Karpas-422 (cell line): ENCODE measurements around the gene AP5Z1. TPM values are rescaled to one million over a fixed set of nuclear protein-coding genes. Genes with fewer than 3 reads are reported as not detected.

ENCODE experiments used
- DNase-seq: peaks from one replicate; pipeline ENCODE4 v3.0.0-alpha.2; 2015
- H2AFZ ChIP-seq: fragments of 200-600 bp; sonication (generic); 2 replicates; pipeline ENCODE4 v1.6.1; 2014; ENCODE audit warnings: antibody characterized with exemption, low read length, mixed read lengths
- H3K27ac ChIP-seq: fragments of 200-600 bp; sonication (generic); 2 replicates; pipeline ENCODE4 v1.5.1; 2014; ENCODE audit warnings: mild to moderate bottlenecking, low read length, moderate library complexity
- H3K27me3 ChIP-seq: fragments of 200-600 bp; sonication (generic); 2 replicates; pipeline ENCODE4 v1.6.1; 2014; ENCODE audit warnings: low read length, mixed read lengths
- H3K36me3 ChIP-seq: fragments of 200-600 bp; sonication (generic); 2 replicates; pipeline ENCODE4 v1.6.1; 2014; ENCODE audit warnings: low read length, mixed read lengths; ENCODE audit not compliant: insufficient read depth
- H3K4me1 ChIP-seq: fragments of 200-600 bp; sonication (generic); 2 replicates; pipeline ENCODE4 v1.6.1; 2014; ENCODE audit warnings: mild to moderate bottlenecking, low read length, mixed read lengths
- H3K4me2 ChIP-seq: fragments of 200-600 bp; sonication (generic); 2 replicates; pipeline ENCODE4 v1.6.1; 2014; ENCODE audit warnings: low read length, low read depth, mild to moderate bottlenecking; ENCODE audit not compliant: poor library complexity, severe bottlenecking
- H3K4me3 ChIP-seq: fragments of 200-600 bp; sonication (generic); 2 replicates; pipeline ENCODE4 v1.5.1; 2014; ENCODE audit warnings: mild to moderate bottlenecking, antibody characterized with exemption, low read length, mixed read lengths
- H3K79me2 ChIP-seq: fragments of 200-600 bp; sonication (generic); 2 replicates; pipeline ENCODE4 v1.6.1; 2014; ENCODE audit warnings: mild to moderate bottlenecking, low read length, mixed read lengths
- H3K9ac ChIP-seq: fragments of 200-600 bp; sonication (generic); 2 replicates; pipeline ENCODE4 v1.6.0; 2014; ENCODE audit warnings: low read length
- H3K9me2 ChIP-seq: fragments of 200-600 bp; sonication (generic), shearing (Covaris generic); replicated peaks from 2 replicates; pipeline ENCODE4 v1.6.0; 2014; ENCODE audit warnings: mild to moderate bottlenecking, low read length, moderate library complexity; ENCODE audit not compliant: insufficient read depth
- H3K9me3 ChIP-seq: fragments of 300-700, 200-600 bp; sonication (generic); 2 replicates; pipeline ENCODE4 v1.6.1; 2014; ENCODE audit warnings: low read length, mixed read lengths
- H4K20me1 ChIP-seq: fragments of 200-600 bp; sonication (generic); 2 replicates; pipeline ENCODE4 v1.6.1; 2014; ENCODE audit warnings: mild to moderate bottlenecking, antibody characterized with exemption, low read length, low read depth; ENCODE audit not compliant: insufficient read depth
- total RNA-seq: library from RNA; depleted of rRNA; stranded (reverse); fragments of >200 nt; shearing (Covaris generic); gene quantifications from 2 replicates; pipeline ENCODE4 v1.2.3, GENCODE V29; 2014; ENCODE audit warnings: low replicate concordance

The AP5Z1 gene
- total RNA-seq, 1 experiment from 2014 or later: 14.5 TPM

- H3K4me1 ChIP-seq: no peaks in the 10 kb centered on the region
- H3K27ac ChIP-seq: no peak overlapping the region
- no peaks in the 10 kb centered on the region for H3K9me2 ChIP-seq
- H3K27me3 ChIP-seq: no peaks in the 10 kb centered on the region
- no peak overlapping the region for H3K4me3 ChIP-seq
- H3K9me3 ChIP-seq: no peaks in the 10 kb centered on the region
- H3K9ac ChIP-seq: no peak overlapping the region
- H3K79me2 ChIP-seq: peaks cover 91% of the 10 kb centered on the region
- peaks cover 4% of the 10 kb centered on the region; the same call in 1 of the 2 replicates for H4K20me1 ChIP-seq
- no peak for DNase-seq
- H3K4me2 ChIP-seq: no peak overlapping the region
- H3K36me3 ChIP-seq: no peaks in the 10 kb centered on the region
- no peak overlapping the region for H2AFZ ChIP-seq
Observed at GRCh38 chr7:4731803-4732202, 43.6 kb upstream of the AP5Z1 start.

- Histone ChIP-seq H3K4me2 (no peak overlapping the region), H3K9ac (no peak overlapping the region), H2AFZ (no peak overlapping the region), H3K36me3 (no peaks in the 10 kb centered on the region), H4K20me1 (peaks cover 4% of the 10 kb centered on the region; the same call in 1 of the 2 replicates), H3K4me3 (no peak overlapping the region), H3K79me2 (peaks cover 88% of the 10 kb centered on the region), H3K9me2 (no peaks in the 10 kb centered on the region), H3K4me1 (no peaks in the 10 kb centered on the region), H3K27ac (no peak overlapping the region), H3K27me3 (no peaks in the 10 kb centered on the region), H3K9me3 (no peaks in the 10 kb centered on the region)
- no peak for DNase-seq
Observed at GRCh38 chr7:4733936-4734528, 41.4 kb upstream of the AP5Z1 start.

GRCh38 chr7:4734587-4735345 lies 40.7 kb upstream of the AP5Z1 start:
- no peaks in the 10 kb centered on the region for H3K4me1 ChIP-seq
- peaks cover 90% of the 10 kb centered on the region for H3K79me2 ChIP-seq
- no peak overlapping the region for H2AFZ ChIP-seq

GRCh38 chr7:4737300-4737699 lies 38.1 kb upstream of the AP5Z1 start:
- no peaks in the 10 kb centered on the region for H3K36me3 ChIP-seq
- H3K27ac ChIP-seq: no peak overlapping the region
- no peaks in the 10 kb centered on the region for H3K9me2 ChIP-seq
- no peaks in the 10 kb centered on the region for H3K27me3 ChIP-seq
- no peak for DNase-seq
- no peak overlapping the region for H3K9ac ChIP-seq
- peaks cover 81% of the 10 kb centered on the region for H3K79me2 ChIP-seq
- no peak overlapping the region for H3K4me2 ChIP-seq
- H3K9me3 ChIP-seq: no peaks in the 10 kb centered on the region
- H4K20me1 ChIP-seq: peaks cover 8% of the 10 kb centered on the region; the same call in 1 of the 2 replicates
- no peak overlapping the region for H2AFZ ChIP-seq
- no peaks in the 10 kb centered on the region for H3K4me1 ChIP-seq
- H3K4me3 ChIP-seq: no peak overlapping the region

More at GRCh38 chr7:4734587-4735345, 40.7 kb upstream of the AP5Z1 start:
- Histone ChIP-seq H3K9me2 (no peaks in the 10 kb centered on the region), H3K4me2 (no peak overlapping the region), H3K9ac (no peak overlapping the region), H3K9me3 (no peaks in the 10 kb centered on the region), H3K4me3 (no peak overlapping the region), H3K27me3 (no peaks in the 10 kb centered on the region), H3K27ac (no peak overlapping the region), H4K20me1 (peaks cover 4% of the 10 kb centered on the region; the same call in 1 of the 2 replicates), H3K36me3 (no peaks in the 10 kb centered on the region)
- no peak for DNase-seq

- Histone ChIP-seq H3K27me3 (no peaks in the 10 kb centered on the region), H3K4me3 (no peak overlapping the region), H3K79me2 (peaks cover 77% of the 10 kb centered on the region), H3K9me2 (no peaks in the 10 kb centered on the region), H3K4me2 (no peak overlapping the region), H3K27ac (no peak overlapping the region), H3K9me3 (no peaks in the 10 kb centered on the region), H3K36me3 (no peaks in the 10 kb centered on the region), H4K20me1 (peaks cover 8% of the 10 kb centered on the region; the same call in 1 of the 2 replicates), H3K9ac (no peak overlapping the region), H3K4me1 (peaks cover 10% of the 10 kb centered on the region), H2AFZ (no peak overlapping the region)
- no peak for DNase-seq
Observed at GRCh38 chr7:4738711-4739527, 36.5 kb upstream of the AP5Z1 start.

- Histone ChIP-seq H3K9me3 (no peaks in the 10 kb centered on the region), H3K9ac (no peak overlapping the region), H2AFZ (no peak overlapping the region), H3K36me3 (no peaks in the 10 kb centered on the region), H3K4me2 (no peak overlapping the region), H3K4me1 (peaks cover 16% of the 10 kb centered on the region), H4K20me1 (peaks cover 8% of the 10 kb centered on the region; the same call in 1 of the 2 replicates), H3K79me2 (peaks cover 77% of the 10 kb centered on the region), H3K4me3 (no peak overlapping the region), H3K9me2 (no peaks in the 10 kb centered on the region), H3K27ac (no peak overlapping the region), H3K27me3 (no peaks in the 10 kb centered on the region)
- DNase-seq: no peak
Observed at GRCh38 chr7:4739528-4739992, 35.9 kb upstream of the AP5Z1 start.

- H3K9me3 ChIP-seq: no peaks in the 10 kb centered on the region
- H3K9me2 ChIP-seq: no peaks in the 10 kb centered on the region
- H3K79me2 ChIP-seq: peaks cover 78% of the 10 kb centered on the region
- H3K9ac ChIP-seq: no peak overlapping the region
- peaks cover 8% of the 10 kb centered on the region; the same call in 1 of the 2 replicates for H4K20me1 ChIP-seq
- H3K4me3 ChIP-seq: no peak overlapping the region
- H3K4me2 ChIP-seq: no peak overlapping the region
- H3K27me3 ChIP-seq: no peaks in the 10 kb centered on the region
- DNase-seq: no peak
- H3K36me3 ChIP-seq: no peaks in the 10 kb centered on the region
- H3K4me1 ChIP-seq: peaks cover 29% of the 10 kb centered on the region
- H2AFZ ChIP-seq: no peak overlapping the region
- no peak overlapping the region for H3K27ac ChIP-seq
Observed at GRCh38 chr7:4740796-4741195, 34.6 kb upstream of the AP5Z1 start.
